Uterus (tissue), 2 donors: Measurements from ENCODE around the gene E2F2.

Experiments used
- POLR2A ChIP-seq, 2 donors: fragments of 450-650 bp; IDR thresholded peaks; one replicate each; pipeline ENCODE4 v1.6.1; 2016; ENCODE audit warnings: antibody characterized with exemption in 2 of 2, mild to moderate bottlenecking in 1 of 2, moderate library complexity in 1 of 2
- TF ChIP-seq, protein P1 (sequence below), 4 experiments: fragments of 200-600 bp in 2 of 4; fragments of 450-650 bp in 2 of 4; sonication (generic) in 2 of 4; IDR thresholded peaks; one replicate each; pipeline ENCODE4 v1.5.1; 2016 to 2019; ENCODE audit warnings: antibody characterized with exemption in 4 of 4, mild to moderate bottlenecking in 2 of 4, moderate library complexity in 1 of 4

DNA sequence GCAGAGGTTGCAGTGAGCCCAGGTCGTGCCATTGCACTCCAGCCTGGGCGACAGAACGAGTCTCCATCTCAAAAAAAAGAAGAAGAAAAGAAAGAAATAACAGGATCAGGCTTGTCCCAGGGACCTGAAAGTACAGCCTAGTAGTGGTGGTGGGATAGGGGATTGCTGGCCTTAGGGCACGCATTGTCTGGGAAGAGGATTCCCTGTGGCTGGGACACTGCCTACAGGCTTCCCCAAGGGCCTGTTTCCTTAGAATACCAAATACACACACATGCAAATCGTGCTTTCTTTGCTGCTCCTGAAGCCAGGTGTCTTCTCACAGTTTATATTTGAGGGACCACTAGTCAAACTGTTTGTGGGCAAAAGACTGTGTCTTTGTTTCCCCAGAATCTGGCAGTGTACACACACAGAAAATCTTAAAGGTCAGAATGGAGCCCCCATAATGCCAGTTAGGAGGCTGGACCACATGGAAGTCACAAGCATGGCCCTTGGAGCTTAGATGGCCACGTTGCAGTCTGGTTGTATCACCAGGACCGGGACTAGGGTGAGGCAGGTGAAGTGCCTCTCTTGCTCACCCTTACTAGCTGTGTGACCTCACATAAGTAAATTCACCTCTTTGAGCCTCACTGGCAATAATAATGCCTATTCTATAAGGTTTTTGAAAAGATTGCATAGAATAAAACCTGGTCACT lies 34.4 kb downstream of the E2F2 start:
- no peak for TF ChIP-seq POLR2A (IDR thresholded peaks at IDR 0.05)
- TF ChIP-seq, protein P1, sequence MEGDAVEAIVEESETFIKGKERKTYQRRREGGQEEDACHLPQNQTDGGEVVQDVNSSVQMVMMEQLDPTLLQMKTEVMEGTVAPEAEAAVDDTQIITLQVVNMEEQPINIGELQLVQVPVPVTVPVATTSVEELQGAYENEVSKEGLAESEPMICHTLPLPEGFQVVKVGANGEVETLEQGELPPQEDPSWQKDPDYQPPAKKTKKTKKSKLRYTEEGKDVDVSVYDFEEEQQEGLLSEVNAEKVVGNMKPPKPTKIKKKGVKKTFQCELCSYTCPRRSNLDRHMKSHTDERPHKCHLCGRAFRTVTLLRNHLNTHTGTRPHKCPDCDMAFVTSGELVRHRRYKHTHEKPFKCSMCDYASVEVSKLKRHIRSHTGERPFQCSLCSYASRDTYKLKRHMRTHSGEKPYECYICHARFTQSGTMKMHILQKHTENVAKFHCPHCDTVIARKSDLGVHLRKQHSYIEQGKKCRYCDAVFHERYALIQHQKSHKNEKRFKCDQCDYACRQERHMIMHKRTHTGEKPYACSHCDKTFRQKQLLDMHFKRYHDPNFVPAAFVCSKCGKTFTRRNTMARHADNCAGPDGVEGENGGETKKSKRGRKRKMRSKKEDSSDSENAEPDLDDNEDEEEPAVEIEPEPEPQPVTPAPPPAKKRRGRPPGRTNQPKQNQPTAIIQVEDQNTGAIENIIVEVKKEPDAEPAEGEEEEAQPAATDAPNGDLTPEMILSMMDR (IDR thresholded peaks at IDR 0.05), result no peak
